Keratinocyte (primary cell): ENCODE measurements around the gene CMTM8. TPM values are rescaled to one million over a fixed set of nuclear protein-coding genes. Genes with fewer than 3 reads are reported as not detected.

ENCODE experiments used
- DNase-seq: peaks from one replicate; pipeline ENCODE4 v3.0.0-alpha.2; 2011; ENCODE audit warnings: low read depth, missing footprints, low spot score
- FAIRE-seq: peaks from 2 replicates; lab custom pipeline; 2011; peaks lifted over from hg19 to GRCh38; lab: Jason Lieb, UNC
- H2AFZ ChIP-seq: 2 replicates; pipeline ENCODE4 v1.6.0; 2012; ENCODE audit warnings: low read length, control low read depth, inconsistent platforms; ENCODE audit not compliant: control insufficient read depth
- H3K27ac ChIP-seq: 2 replicates; pipeline ENCODE4 v1.5.1; 2011; ENCODE audit warnings: low read length; ENCODE audit not compliant: control insufficient read depth, insufficient read depth
- H3K27me3 ChIP-seq: 3 replicates; pipeline ENCODE4 v1.6.0; 2011; ENCODE audit warnings: low read length; ENCODE audit not compliant: control insufficient read depth, insufficient read depth; ENCODE audit errors: extremely low read depth
- H3K36me3 ChIP-seq, 2 experiments: 2 replicates in 1 of 2; 3 replicates in 1 of 2; pipeline ENCODE4 v1.5.1; 2011; ENCODE audit warnings: low read length in 2 of 2, mild to moderate bottlenecking in 1 of 2; ENCODE audit not compliant: control insufficient read depth in 2 of 2, insufficient read depth in 2 of 2; ENCODE audit errors: extremely low read depth in 1 of 2
- H3K4me1 ChIP-seq: 3 replicates; pipeline ENCODE4 v1.5.1; 2011; ENCODE audit warnings: low read length; ENCODE audit not compliant: control insufficient read depth, insufficient read depth; ENCODE audit errors: extremely low read depth
- H3K4me2 ChIP-seq: 3 replicates; pipeline ENCODE4 v1.6.0; 2011; ENCODE audit warnings: low read depth, low read length; ENCODE audit not compliant: control insufficient read depth, insufficient read depth; ENCODE audit errors: extremely low read depth
- H3K4me3 ChIP-seq, 3 experiments: fragments of 200-600 bp in 1 of 3; sonication (generic) in 1 of 3; 2 replicates in 2 of 3; 3 replicates in 1 of 3; pipeline ENCODE4 v1.5.1; 2011 to 2016; ENCODE audit warnings: low read length in 3 of 3, mild to moderate bottlenecking in 3 of 3, control low read depth in 2 of 3, inconsistent platforms in 1 of 3, low read depth in 1 of 3, mixed read lengths in 1 of 3, mixed run types in 1 of 3, moderate library complexity in 1 of 3; ENCODE audit not compliant: control insufficient read depth in 2 of 3, insufficient read depth in 2 of 3; ENCODE audit errors: extremely low read depth in 1 of 3
- H3K79me2 ChIP-seq: 2 replicates; pipeline ENCODE4 v1.6.0; 2012; ENCODE audit warnings: low read length; ENCODE audit not compliant: control insufficient read depth, insufficient read depth
- H3K9ac ChIP-seq: 3 replicates; pipeline ENCODE4 v1.6.0; 2011; ENCODE audit warnings: low read length; ENCODE audit not compliant: control insufficient read depth, insufficient read depth; ENCODE audit errors: extremely low read depth
- H3K9me1 ChIP-seq: 3 replicates; pipeline ENCODE4 v1.6.0; 2011; ENCODE audit warnings: low read length; ENCODE audit not compliant: control insufficient read depth, insufficient read depth; ENCODE audit errors: extremely low read depth
- H3K9me3 ChIP-seq: 2 replicates; pipeline ENCODE4 v1.5.1; 2012; ENCODE audit warnings: low read depth, low read length; ENCODE audit not compliant: control insufficient read depth
- H4K20me1 ChIP-seq: 3 replicates; pipeline ENCODE4 v1.6.0; 2011; ENCODE audit warnings: low read length; ENCODE audit not compliant: control insufficient read depth, insufficient read depth; ENCODE audit errors: extremely low read depth
- EZH2 ChIP-seq: IDR thresholded peaks from one replicate; pipeline ENCODE4 v1.6.1; 2012; ENCODE audit warnings: inconsistent platforms, mild to moderate bottlenecking, low read length, moderate library complexity
- dilution Hi-C: fragments of 300-500 bp; cut with MboI; formaldehyde crosslinking; loops from one replicate; pipeline ENCODE4 v1.7.0; 2020; ENCODE audit warnings: low sequenced_read_pairs; ENCODE audit not compliant: extremely low pct_ligation_motif_present
- polyA plus RNA-seq, 5 experiments: library from polyadenylated mRNA; depleted of rRNA in 3 of 5; stranded (reverse) in 3 of 5; stranded (forward) in 1 of 5; unstranded in 1 of 5; fragments of >200 nt; gene quantifications; 1 replicate in 1 of 5; 2 replicates in 3 of 5; 3 replicates in 1 of 5; pipeline versions ENCODE4 v1.2.1 to v1.2.3, GENCODE V29; 2011 to 2012; ENCODE audit warnings: missing spikeins in 2 of 5, low read depth in 1 of 5, low replicate concordance in 1 of 5
- TF ChIP-seq, protein P1 (sequence below), 3 experiments: IDR thresholded peaks in 1 of 3; conservative IDR thresholded peaks in 1 of 3; optimal IDR thresholded peaks in 1 of 3; 2 replicates in 2 of 3; 3 replicates in 1 of 3; pipeline versions ENCODE3 to v1.5.1; 2011; ENCODE audit warnings: low read length in 3 of 3, mild to moderate bottlenecking in 3 of 3, moderate library complexity in 2 of 3, control low read depth in 1 of 3, inconsistent platforms in 1 of 3; ENCODE audit not compliant: insufficient read depth in 2 of 3; ENCODE audit errors: extremely low read depth in 1 of 3

The CMTM8 gene
- polyA plus RNA-seq, 1 donor (not counting 4 experiments of a cell fraction or from before 2014, with no cell fraction given), result 1.6 TPM

DNA sequence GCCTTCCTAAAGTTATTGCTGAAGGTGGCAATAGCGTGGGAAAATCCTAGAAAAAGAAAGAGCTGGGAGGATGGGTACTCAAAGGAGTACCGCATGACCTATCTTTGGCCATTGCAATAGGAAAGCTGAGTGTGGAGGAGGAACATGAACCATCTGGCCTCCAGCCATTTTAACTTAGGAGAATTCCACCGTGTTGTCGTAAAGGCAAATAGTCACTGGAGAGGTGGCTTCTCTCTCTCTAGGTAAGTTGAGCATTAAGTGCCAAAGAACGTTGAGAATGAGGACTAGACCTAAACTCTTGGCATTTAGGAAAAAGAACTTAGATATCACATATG is 137.1 kb downstream of the CMTM8 start:
- TF ChIP-seq EZH2, result no peak
- TF ChIP-seq, protein P1, sequence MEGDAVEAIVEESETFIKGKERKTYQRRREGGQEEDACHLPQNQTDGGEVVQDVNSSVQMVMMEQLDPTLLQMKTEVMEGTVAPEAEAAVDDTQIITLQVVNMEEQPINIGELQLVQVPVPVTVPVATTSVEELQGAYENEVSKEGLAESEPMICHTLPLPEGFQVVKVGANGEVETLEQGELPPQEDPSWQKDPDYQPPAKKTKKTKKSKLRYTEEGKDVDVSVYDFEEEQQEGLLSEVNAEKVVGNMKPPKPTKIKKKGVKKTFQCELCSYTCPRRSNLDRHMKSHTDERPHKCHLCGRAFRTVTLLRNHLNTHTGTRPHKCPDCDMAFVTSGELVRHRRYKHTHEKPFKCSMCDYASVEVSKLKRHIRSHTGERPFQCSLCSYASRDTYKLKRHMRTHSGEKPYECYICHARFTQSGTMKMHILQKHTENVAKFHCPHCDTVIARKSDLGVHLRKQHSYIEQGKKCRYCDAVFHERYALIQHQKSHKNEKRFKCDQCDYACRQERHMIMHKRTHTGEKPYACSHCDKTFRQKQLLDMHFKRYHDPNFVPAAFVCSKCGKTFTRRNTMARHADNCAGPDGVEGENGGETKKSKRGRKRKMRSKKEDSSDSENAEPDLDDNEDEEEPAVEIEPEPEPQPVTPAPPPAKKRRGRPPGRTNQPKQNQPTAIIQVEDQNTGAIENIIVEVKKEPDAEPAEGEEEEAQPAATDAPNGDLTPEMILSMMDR (optimal IDR thresholded peaks at IDR 0.05 in 1 of 3, IDR thresholded peaks at IDR 0.05 in 1 of 3, conservative IDR thresholded peaks at IDR 0.05 in 1 of 3; ENCODE audit: extremely low read depth in 1 of 3, insufficient read depth in 2 of 3, low read length in 3 of 3), result no peak
- Histone ChIP-seq H3K9me3 (no peaks in the 10 kb centered on the region), H3K27me3 (no peaks in the 10 kb centered on the region), H3K4me3 (no peak overlapping the region), H2AFZ (no peak overlapping the region), H3K4me1 (peaks cover 5% of the 10 kb centered on the region), H3K4me2 (no peak overlapping the region), H3K9me1 (no peaks in the 10 kb centered on the region), H3K27ac (no peak overlapping the region), H3K36me3 (no peaks in the 10 kb centered on the region), H4K20me1 (no peaks in the 10 kb centered on the region), H3K9ac (no peak overlapping the region), H3K79me2 (no peaks in the 10 kb centered on the region)
- dilution Hi-C loops, result no loop called here
- no peak for FAIRE-seq
- DNase-seq, result no peak

DNA sequence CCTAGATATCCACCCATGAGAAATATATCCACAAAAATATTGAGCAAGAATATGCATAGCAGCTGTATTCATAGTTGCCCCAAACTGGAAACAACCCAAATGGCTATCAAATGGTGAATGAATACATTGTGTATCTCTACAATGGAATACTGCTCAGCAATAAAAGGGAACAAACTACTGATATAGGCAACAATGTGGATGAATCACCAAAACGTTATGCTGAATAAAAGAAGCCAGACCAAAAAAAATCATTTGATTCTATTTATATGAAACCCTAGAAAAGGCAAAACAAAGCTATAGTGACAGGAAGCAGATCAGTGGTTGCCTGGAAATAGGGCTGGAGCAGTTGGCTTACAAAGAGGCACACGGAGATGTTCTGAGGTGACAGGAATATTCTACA is 137.6 kb downstream of the CMTM8 start:
- no peak for DNase-seq
- H3K27ac ChIP-seq, result no peak overlapping the region
- dilution Hi-C loops, result no loop called here

More for the DNA sequence above, 137.6 kb downstream of the CMTM8 start:
- Histone ChIP-seq H3K79me2 (no peaks in the 10 kb centered on the region), H3K9ac (no peak overlapping the region), H3K27me3 (no peaks in the 10 kb centered on the region), H2AFZ (no peak overlapping the region), H3K4me1 (peaks cover 5% of the 10 kb centered on the region), H3K36me3 (no peaks in the 10 kb centered on the region), H3K4me3 (no peak overlapping the region), H3K9me3 (no peaks in the 10 kb centered on the region), H3K4me2 (no peak overlapping the region), H4K20me1 (no peaks in the 10 kb centered on the region), H3K9me1 (no peaks in the 10 kb centered on the region)
- TF ChIP-seq, protein P1 (optimal IDR thresholded peaks at IDR 0.05 in 1 of 3, IDR thresholded peaks at IDR 0.05 in 1 of 3, conservative IDR thresholded peaks at IDR 0.05 in 1 of 3; ENCODE audit: extremely low read depth in 1 of 3, insufficient read depth in 2 of 3, low read length in 3 of 3), result no peak
- TF ChIP-seq EZH2, result no peak
- peak; percentile 9 for FAIRE-seq
